DMS 273 treated with DMSO at 0.1 percent for 48 hours (cell line): ENCODE data around the gene SPRN.
"Not testable (repeated sequence)": the region's sequence is repeated elsewhere in the genome, so short reads cannot be mapped to it uniquely, and the experiment has no call there.

Experiments used
- DNase-seq: peaks from one replicate; lab custom pipeline; 2025; lab: John Stamatoyannopoulos, UW

Gene SPRN

DNA sequence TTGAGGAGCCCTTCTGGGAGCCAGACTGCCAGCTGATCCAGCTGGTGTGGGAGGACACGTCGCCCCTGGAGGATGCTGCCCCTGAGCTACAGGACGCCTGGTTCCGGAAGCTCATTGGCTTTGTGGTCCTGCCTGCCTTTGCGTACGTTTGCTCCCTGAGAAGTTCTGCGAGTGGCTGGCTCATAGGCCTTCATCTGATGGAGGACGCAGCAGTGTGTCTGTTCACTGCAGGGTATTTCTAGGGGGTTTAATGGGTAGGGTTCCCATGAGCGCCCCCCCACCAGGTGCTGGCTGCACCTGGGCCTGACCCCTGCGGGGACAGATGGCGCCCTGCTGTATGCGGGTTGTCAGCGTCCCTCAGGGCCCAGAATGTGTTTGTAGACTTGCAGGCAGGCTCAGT, 40.4 kb downstream of the SPRN start:
- no peak for DNase-seq

GRCh38 chr10:133383551-133383950, 40.9 kb downstream of the SPRN start:
- DNase-seq: no peak

DNA sequence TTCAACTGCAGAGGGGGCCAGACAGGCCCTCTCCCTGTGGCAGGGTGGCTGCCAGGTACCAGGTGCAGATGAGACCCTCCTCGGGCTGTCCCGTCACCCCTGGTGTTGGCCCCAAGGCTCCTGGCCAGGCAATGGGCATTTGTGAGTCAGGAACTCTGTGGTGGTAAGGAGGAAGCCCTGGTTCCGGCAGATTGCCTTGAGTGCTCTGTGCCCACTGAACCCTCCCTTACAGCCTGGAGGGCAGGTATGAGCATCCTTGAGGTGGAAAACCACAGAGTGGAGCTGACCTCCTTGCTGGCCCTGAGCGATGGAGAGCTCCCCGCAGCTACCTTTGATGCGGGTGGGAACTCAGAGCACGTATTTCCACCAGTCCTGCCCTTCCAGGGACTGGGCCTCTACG, 43.4 kb downstream of the SPRN start:
- no peak for DNase-seq

GRCh38 chr10:133379801-133380666, 44.4 kb downstream of the SPRN start:
- DNase-seq: no peak

GRCh38 chr10:133379152-133379800, 45.1 kb downstream of the SPRN start, which contains the start of gene PAOX:
Gene PAOX, plus strand, starts transcription at chr10:133379262. Its CDS starts 55 bp downstream, at chr10:133379317.
- DNase-seq: no peak

GRCh38 chr10:133378251-133379096, 46.0 kb downstream of the SPRN start:
- no peak for DNase-seq

DNA sequence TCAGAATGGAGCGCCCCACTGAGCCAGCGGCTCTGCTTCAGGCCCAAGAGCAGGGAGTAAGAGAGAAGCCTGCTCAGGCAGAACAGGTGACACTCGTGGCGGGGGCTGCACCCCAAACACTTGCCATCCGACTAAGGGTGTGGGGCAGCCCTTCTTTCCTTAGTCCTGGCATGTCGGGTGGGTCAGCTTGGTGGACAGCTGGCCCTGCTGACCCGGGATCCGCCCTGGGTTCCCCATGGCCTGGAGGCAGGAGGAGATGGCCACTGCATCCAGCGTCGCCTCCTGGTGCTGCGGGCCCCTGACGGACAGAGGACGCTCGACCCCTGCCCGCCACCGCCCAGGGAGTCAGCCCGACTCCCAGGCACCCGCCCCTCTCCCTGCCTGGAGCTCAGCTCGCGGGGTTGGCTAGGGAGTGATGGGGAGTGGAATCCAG, 46.6 kb downstream of the SPRN start:
- DNase-seq: no peak

DNA sequence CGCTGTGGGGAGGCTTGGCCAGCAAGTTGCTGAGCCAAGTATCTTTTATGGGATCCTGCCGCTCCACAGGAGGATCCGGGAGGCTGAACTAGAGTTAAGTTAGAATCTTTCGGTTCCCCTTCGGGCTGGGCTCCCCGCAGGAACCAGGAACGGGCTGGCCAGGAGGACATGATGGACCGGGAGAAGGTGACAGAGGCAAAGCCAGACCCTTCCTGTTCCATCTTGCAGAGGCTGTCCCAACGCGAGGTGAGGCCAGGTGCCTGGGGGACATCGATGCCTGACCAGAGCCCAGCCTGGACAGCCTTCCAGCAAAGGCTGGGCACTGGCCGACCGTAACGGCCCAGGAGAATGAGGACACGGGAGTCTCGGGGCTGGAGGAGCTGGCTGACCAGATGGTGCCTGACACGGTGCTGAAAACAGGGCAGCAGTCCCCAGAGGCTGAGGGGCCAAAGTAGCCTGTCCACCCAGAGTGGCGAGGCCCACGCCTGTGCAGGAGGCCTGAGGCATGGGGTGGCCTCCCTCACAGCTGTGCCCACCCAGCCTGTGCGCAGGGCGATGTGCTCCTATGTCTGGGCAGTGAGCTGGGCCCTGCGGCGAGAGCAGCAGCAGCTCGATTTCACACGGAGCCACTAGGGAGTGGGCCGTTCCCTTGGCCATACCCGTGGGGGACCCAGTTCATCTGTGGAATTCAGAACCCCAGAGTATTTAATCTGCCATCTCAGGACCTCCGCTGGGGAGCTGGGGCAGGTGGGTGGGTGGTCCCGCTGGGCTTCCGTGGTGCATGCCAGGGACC, 47.2 kb downstream of the SPRN start:
- no peak for DNase-seq

DNA sequence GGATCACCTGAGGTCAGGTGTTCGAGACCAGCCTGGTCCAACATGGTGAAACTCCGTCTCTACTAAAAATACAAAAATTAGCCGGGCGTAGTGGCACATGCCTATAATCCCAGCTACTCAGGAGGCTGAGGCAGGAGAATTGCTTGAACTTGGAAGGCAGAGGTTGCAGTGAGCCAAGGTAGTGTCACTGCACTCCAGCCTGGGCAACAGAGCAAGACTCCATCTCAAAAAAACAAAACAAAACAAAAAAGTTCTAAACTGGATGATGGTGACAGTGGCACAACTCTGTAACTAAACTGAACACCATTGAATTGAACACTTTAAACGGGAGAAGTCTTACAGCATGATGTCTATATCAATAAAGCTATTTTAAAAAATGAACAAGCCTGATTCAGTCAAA, 48.2 kb downstream of the SPRN start:
- not testable (repeated sequence) for DNase-seq

- DNase-seq: no peak
These were observed 48.9 kb downstream of the SPRN start for GRCh38 chr10:133375357-133376115.

DNA sequence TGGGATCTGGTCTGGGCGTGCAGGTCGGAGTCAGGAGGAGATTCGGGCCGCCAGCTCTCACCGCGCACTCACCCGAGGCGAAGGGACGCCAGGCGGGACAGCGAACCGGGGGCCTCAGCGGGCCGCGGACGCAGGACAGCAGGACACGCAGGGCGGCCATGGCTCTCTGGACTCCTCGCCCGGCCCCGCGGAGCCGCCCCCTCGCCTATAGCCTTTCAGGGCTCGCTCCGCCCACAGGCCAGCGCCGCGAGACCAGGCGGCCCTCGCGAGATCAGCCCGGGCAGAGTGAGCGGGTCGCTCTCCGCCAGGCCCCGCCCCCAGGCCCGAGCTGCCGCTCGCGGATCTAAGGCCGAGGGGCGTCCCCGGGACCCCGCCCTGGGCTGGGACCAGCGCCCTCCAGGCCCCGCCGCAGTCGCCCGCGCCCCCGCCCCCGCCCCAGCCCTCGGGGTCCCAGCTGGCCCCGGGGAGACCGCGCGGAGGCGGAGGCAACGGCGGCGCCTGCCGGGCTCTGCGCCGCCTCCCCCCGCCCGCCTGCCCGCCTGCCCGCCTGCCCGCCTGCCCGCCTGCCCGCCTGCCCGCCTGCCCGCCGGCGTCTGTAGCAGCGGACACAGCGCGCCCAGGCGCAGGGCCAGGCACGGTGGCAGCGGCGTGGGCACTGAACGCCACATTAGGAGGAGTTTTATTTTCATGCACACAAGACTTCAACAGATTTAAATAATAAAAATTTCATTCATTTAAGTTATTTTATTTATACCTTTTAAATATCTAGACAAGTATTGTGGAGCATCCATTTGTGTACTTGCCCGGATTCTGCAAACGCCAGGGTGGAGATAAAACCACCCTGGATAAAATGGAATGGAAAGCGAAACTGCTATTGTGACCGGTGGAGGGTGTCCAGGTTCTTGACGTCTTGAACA, 51.0 kb downstream of the SPRN start, which contains the start of gene ECHS1:
TSS of gene ECHS1 (minus strand) at position 181 of the 917 bp plus-strand sequence. CDS start at position 160, 21 bp downstream.
- peak; percentile 60 for DNase-seq

- no peak for DNase-seq
These were observed 51.9 kb downstream of the SPRN start for GRCh38 chr10:133372507-133372906.
